Natural killer cell treated with Interleukin-12 subunit alpha and Interleukin-12 subunit beta and Interleukin-15 and Interleukin-18, amount 100 ng/mL, for 72 hours (primary cell): Measurements from ENCODE around the gene RASA3. TPM values are rescaled to one million over a fixed set of nuclear protein-coding genes. Genes with fewer than 3 reads are reported as not detected.

Experiments
- ATAC-seq, 2 donors: fragments of 150-1000 bp; cut with Tn5 transposase in 1 of 2; sonication (Bioruptor Pico), chemical (Tn5 transposase) in 1 of 2; 2 replicates each; pipeline ENCODE4 v1.10.0; 2021
- DNase-seq: peaks from one replicate; pipeline ENCODE4 v3.0.0; 2022; ENCODE audit warnings: low spot score
- H3K27ac Mint-ChIP-seq, 2 donors: 1 replicate in 1 of 2; 2 replicates in 1 of 2; pipeline ENCODE4 v1.8.0; 2022; ENCODE audit warnings: mixed read lengths in 2 of 2, mild to moderate bottlenecking in 1 of 2, moderate library complexity in 1 of 2
- H3K27me3 Mint-ChIP-seq, 2 donors: 1 replicate in 1 of 2; 2 replicates in 1 of 2; pipeline ENCODE4 v1.8.0; 2022; ENCODE audit warnings: mixed read lengths in 2 of 2
- H3K36me3 Mint-ChIP-seq: one replicate; pipeline ENCODE4 v1.8.0; 2022; ENCODE audit warnings: mixed read lengths
- H3K4me1 Mint-ChIP-seq, 2 donors: 1 replicate in 1 of 2; 2 replicates in 1 of 2; pipeline ENCODE4 v1.8.0; 2022; ENCODE audit warnings: low read depth in 2 of 2, mixed read lengths in 2 of 2, mild to moderate bottlenecking in 1 of 2
- H3K4me3 Mint-ChIP-seq: one replicate; pipeline ENCODE4 v1.8.0; 2022; ENCODE audit warnings: mixed read lengths
- H3K9me3 Mint-ChIP-seq: 2 replicates; pipeline ENCODE4 v1.8.0; 2022; ENCODE audit warnings: mixed read lengths
- total RNA-seq, 2 donors: library from RNA; stranded (reverse); gene quantifications; one replicate each; pipeline ENCODE4 v1.2.3, GENCODE V29; 2022

RASA3 gene
- total RNA-seq, 2 donors from 2014 or later, result 6.9 to 11.7 TPM

- ATAC-seq (no peak), DNase-seq (peak; percentile 53)
- Mint-ChIP-seq H3K4me1 (peaks cover 8 to 12% of the 10 kb centered on the region in 2 donors), H3K9me3 (no peaks in the 10 kb centered on the region), H3K27ac (no peak overlapping the region), H3K27me3 (no peaks in the 10 kb centered on the region), H3K4me3 (no peak overlapping the region), H3K36me3 (no peaks in the 10 kb centered on the region)
Measured at GRCh38 chr13:114000151-114001040, 132.0 kb downstream of the RASA3 start.

GRCh38 chr13:113999618-113999910 lies 132.9 kb downstream of the RASA3 start:
- Mint-ChIP-seq H3K36me3 (no peaks in the 10 kb centered on the region), H3K4me1 (peaks cover 6 to 9% of the 10 kb centered on the region in 2 donors), H3K4me3 (no peak overlapping the region), H3K27me3 (no peaks in the 10 kb centered on the region), H3K9me3 (no peaks in the 10 kb centered on the region), H3K27ac (no peak overlapping the region)
- ATAC-seq (no peak), DNase-seq (peak; percentile 34)

- H3K36me3 Mint-ChIP-seq, result no peaks in the 10 kb centered on the region
- no peak for ATAC-seq
- H3K27me3 Mint-ChIP-seq, result no peaks in the 10 kb centered on the region
- peak; percentile 34 for DNase-seq
- peak overlapping the region; percentile 13 to 61 for H3K27ac Mint-ChIP-seq
- H3K4me1 Mint-ChIP-seq, result peaks cover 3 to 6% of the 10 kb centered on the region in 2 donors
- no peak overlapping the region for H3K4me3 Mint-ChIP-seq
- no peaks in the 10 kb centered on the region for H3K9me3 Mint-ChIP-seq
Measured at GRCh38 chr13:113998781-113999617, 133.4 kb downstream of the RASA3 start.

GRCh38 chr13:113997845-113998751 lies 134.3 kb downstream of the RASA3 start:
- H3K36me3 Mint-ChIP-seq, result no peaks in the 10 kb centered on the region
- H3K4me1 Mint-ChIP-seq, result peaks cover 3 to 6% of the 10 kb centered on the region in 2 donors
- peak overlapping the region; percentile 13 to 61 for H3K27ac Mint-ChIP-seq
- H3K4me3 Mint-ChIP-seq, result no peak overlapping the region
- DNase-seq (peak; percentile 37), ATAC-seq (no peak)
- no peaks in the 10 kb centered on the region for H3K27me3 Mint-ChIP-seq
- no peaks in the 10 kb centered on the region for H3K9me3 Mint-ChIP-seq

GRCh38 chr13:113996912-113997745 lies 135.3 kb downstream of the RASA3 start:
- Mint-ChIP-seq H3K27me3 (no peaks in the 10 kb centered on the region), H3K27ac (no peak overlapping the region), H3K9me3 (no peaks in the 10 kb centered on the region), H3K4me1 (peaks cover 3 to 6% of the 10 kb centered on the region in 2 donors), H3K4me3 (no peak overlapping the region), H3K36me3 (peaks cover under 1% of the 10 kb centered on the region)
- DNase-seq, result peak; percentile 40
- ATAC-seq, result no peak

- no peak overlapping the region for H3K27ac Mint-ChIP-seq
- no peak overlapping the region for H3K4me3 Mint-ChIP-seq
- ATAC-seq (no peak), DNase-seq (peak; percentile 37)
- no peaks in the 10 kb centered on the region for H3K27me3 Mint-ChIP-seq
- peaks cover 6% of the 10 kb centered on the region for H3K36me3 Mint-ChIP-seq
- peaks cover 3 to 6% of the 10 kb centered on the region in 2 donors for H3K4me1 Mint-ChIP-seq
- H3K9me3 Mint-ChIP-seq, result no peaks in the 10 kb centered on the region
Measured at GRCh38 chr13:113996081-113996911, 136.1 kb downstream of the RASA3 start.

- Mint-ChIP-seq H3K27me3 (no peaks in the 10 kb centered on the region), H3K9me3 (no peaks in the 10 kb centered on the region), H3K27ac (no peak overlapping the region), H3K4me1 (peaks cover 4 to 6% of the 10 kb centered on the region in 2 donors), H3K36me3 (peaks cover 8% of the 10 kb centered on the region), H3K4me3 (no peak overlapping the region)
- DNase-seq, result peak; percentile 56
- ATAC-seq, result no peak
Measured at GRCh38 chr13:113995051-113995601, 137.3 kb downstream of the RASA3 start.

GRCh38 chr13:113992276-113993005 lies 140.0 kb downstream of the RASA3 start:
- Mint-ChIP-seq H3K4me1 (peaks cover 9 to 15% of the 10 kb centered on the region in 2 donors), H3K4me3 (no peak overlapping the region), H3K27me3 (no peaks in the 10 kb centered on the region), H3K36me3 (peaks cover 22% of the 10 kb centered on the region), H3K9me3 (peaks cover 9% of the 10 kb centered on the region), H3K27ac (no peak overlapping the region)
- no peak for DNase-seq
- ATAC-seq, result no peak

- Mint-ChIP-seq H3K27ac (no peak overlapping the region), H3K4me3 (no peak overlapping the region), H3K4me1 (peaks cover 9 to 15% of the 10 kb centered on the region in 2 donors), H3K36me3 (peaks cover 22% of the 10 kb centered on the region), H3K27me3 (no peaks in the 10 kb centered on the region), H3K9me3 (peaks cover 9% of the 10 kb centered on the region)
- DNase-seq (peak; percentile 25), ATAC-seq (no peak)
Measured at GRCh38 chr13:113991676-113992179, 140.7 kb downstream of the RASA3 start.

- no peak overlapping the region for H3K4me3 Mint-ChIP-seq
- no peak for ATAC-seq
Measured at GRCh38 chr13:113991191-113991669, 141.2 kb downstream of the RASA3 start.

GRCh38 chr13:113990321-113990837 lies 142.0 kb downstream of the RASA3 start:
- Mint-ChIP-seq H3K9me3 (peaks cover 9% of the 10 kb centered on the region), H3K27ac (peak overlapping the region in 1 of 2 donors; percentile 66), H3K4me3 (no peak overlapping the region), H3K4me1 (peaks cover 9 to 15% of the 10 kb centered on the region in 2 donors), H3K36me3 (peaks cover 22% of the 10 kb centered on the region), H3K27me3 (no peaks in the 10 kb centered on the region)
- DNase-seq, result peak; percentile 49
- ATAC-seq, result no peak

More at GRCh38 chr13:113991191-113991669, 141.2 kb downstream of the RASA3 start:
- DNase-seq, result peak; percentile 10
- Mint-ChIP-seq H3K27me3 (no peaks in the 10 kb centered on the region), H3K27ac (no peak overlapping the region), H3K36me3 (peaks cover 22% of the 10 kb centered on the region), H3K4me1 (peaks cover 9 to 15% of the 10 kb centered on the region in 2 donors), H3K9me3 (peaks cover 9% of the 10 kb centered on the region)
